Caki2 (cell line): Measurements from ENCODE around the gene AKAP3. TPM values are rescaled to one million over a fixed set of nuclear protein-coding genes. Genes with fewer than 3 reads are reported as not detected.

Experiments used
- DNase-seq: peaks from one replicate; pipeline ENCODE4 v3.0.0-alpha.2; 2015; ENCODE audit warnings: low read depth
- in situ Hi-C: cut with HindIII; loops from 2 replicates; pipeline ENCODE4 v1.10.0; 2016; ENCODE audit warnings: low sequenced_read_pairs, low pct_unique_long_range_greater_than_20kb, mixed read lengths
- total RNA-seq: library from RNA; depleted of rRNA; stranded (reverse); fragments of >200 nt; shearing (Covaris generic); gene quantifications from 2 replicates; pipeline ENCODE4 v1.2.3, GENCODE V29; 2014; ENCODE audit warnings: low replicate concordance; rRNA removed

AKAP3 gene
- 3.2 TPM in 1 of 2 replicates, not detected in the other for total RNA-seq

GRCh38 chr12:4648501-4649357 lies at the start of gene AKAP3, which contains the start of gene NDUFA9:
AKAP3 (minus strand) TSS chr12:4649051; CDS start chr12:4638196, 10,855 bp downstream.
NDUFA9 (plus strand) TSS chr12:4649114; CDS start chr12:4649127, 13 bp downstream.
- in situ Hi-C loops, result no loop called here
- DNase-seq, result peak; percentile 80

GRCh38 chr12:4690760-4691159 lies 41.9 kb upstream of the AKAP3 start:
- no peak for DNase-seq
- in situ Hi-C loops, result no loop called here

GRCh38 chr12:4685317-4685716 lies 36.5 kb upstream of the AKAP3 start:
- no peak for DNase-seq
- in situ Hi-C loops, result no loop called here

GRCh38 chr12:4681732-4682131 lies 32.9 kb upstream of the AKAP3 start:
- DNase-seq, result no peak
- in situ Hi-C loops, result no loop called here

- in situ Hi-C loops, result no loop called here
- no peak for DNase-seq
Measured at GRCh38 chr12:4679711-4680110, 30.9 kb upstream of the AKAP3 start.

GRCh38 chr12:4665236-4665635 lies 16.4 kb upstream of the AKAP3 start:
- in situ Hi-C loops, result no loop called here
- DNase-seq, result no peak

- peak; percentile 10 for DNase-seq
- in situ Hi-C loops, result no loop called here
Measured at GRCh38 chr12:4663971-4664505, 15.2 kb upstream of the AKAP3 start.

GRCh38 chr12:4653691-4654090 lies 4.8 kb upstream of the AKAP3 start:
- no peak for DNase-seq
- in situ Hi-C loops, result no loop called here

- in situ Hi-C loops, result no loop called here
- DNase-seq, result no peak
Measured at GRCh38 chr12:4653257-4653656, 4.4 kb upstream of the AKAP3 start.

GRCh38 chr12:4649358-4649661 lies 459 bp upstream of the AKAP3 start:
- DNase-seq, result no peak
- in situ Hi-C loops, result no loop called here

GRCh38 chr12:4648104-4648500 lies 749 bp downstream of the AKAP3 start:
- DNase-seq, result no peak
- in situ Hi-C loops, result no loop called here

GRCh38 chr12:4645023-4645422 lies 3.8 kb downstream of the AKAP3 start:
- in situ Hi-C loops, result no loop called here
- no peak for DNase-seq

GRCh38 chr12:4643747-4644146 lies 5.1 kb downstream of the AKAP3 start:
- no peak for DNase-seq
- in situ Hi-C loops, result no loop called here

GRCh38 chr12:4630262-4630661 lies 18.6 kb downstream of the AKAP3 start:
- in situ Hi-C loops, result no loop called here
- no peak for DNase-seq

- in situ Hi-C loops, result no loop called here
Measured at GRCh38 chr12:4628406-4628805, 20.4 kb downstream of the AKAP3 start.

GRCh38 chr12:4626543-4626942 lies 22.3 kb downstream of the AKAP3 start:
- no peak for DNase-seq
- in situ Hi-C loops, result no loop called here

More at GRCh38 chr12:4628406-4628805, 20.4 kb downstream of the AKAP3 start:
- DNase-seq, result no peak

- DNase-seq, result no peak
- in situ Hi-C loops, result no loop called here
Measured at GRCh38 chr12:4621511-4621910, 27.3 kb downstream of the AKAP3 start.

GRCh38 chr12:4615667-4616066 lies 33.2 kb downstream of the AKAP3 start:
- in situ Hi-C loops, result no loop called here
- DNase-seq, result no peak

- DNase-seq, result no peak
Measured at GRCh38 chr12:4610481-4610880, 38.4 kb downstream of the AKAP3 start.

GRCh38 chr12:4609071-4609470 lies 39.8 kb downstream of the AKAP3 start:
- DNase-seq, result no peak
- in situ Hi-C loops, result no loop called here

More at GRCh38 chr12:4610481-4610880, 38.4 kb downstream of the AKAP3 start:
- in situ Hi-C loops, result no loop called here
